Fibroblast of upper back skin (primary cell): ENCODE measurements around the gene SLC35E3.

ENCODE experiments used
- DNase-seq: peaks from one replicate; pipeline ENCODE4 v3.0.0-alpha.2; 2013

SLC35E3 gene

DNA sequence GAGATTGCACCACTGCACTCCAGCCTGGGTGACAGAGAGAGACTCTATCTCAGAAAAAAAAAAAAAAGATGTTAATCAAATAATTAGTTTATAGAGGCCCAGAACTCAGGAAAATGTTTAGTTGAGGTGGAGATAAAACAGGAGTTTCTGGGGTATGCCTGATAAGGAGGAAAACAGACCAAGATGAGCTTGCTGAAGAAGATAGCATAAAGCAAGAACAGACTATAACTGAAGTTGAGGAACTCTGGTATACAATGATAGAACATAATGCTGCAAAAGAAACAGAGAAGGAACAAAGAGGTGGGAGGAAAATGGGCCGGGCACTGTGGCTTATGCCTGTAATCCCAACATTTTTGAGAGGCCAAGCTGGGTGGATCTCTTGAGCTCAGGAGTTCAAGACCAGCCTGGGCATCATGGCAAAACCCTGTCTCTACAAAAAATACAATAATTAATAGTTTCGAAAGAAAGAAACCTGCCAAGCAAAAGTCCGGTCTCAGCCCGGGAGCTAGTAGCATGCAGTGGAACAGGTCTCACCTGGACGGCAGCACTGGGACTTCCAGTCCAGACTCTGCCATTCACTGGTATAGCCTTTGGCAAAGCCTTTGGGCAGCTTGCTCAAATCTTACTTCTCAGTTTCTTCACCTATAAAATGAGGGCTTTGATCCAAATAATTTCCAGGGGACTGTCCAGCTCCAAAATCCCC lies 25.4 kb downstream of the SLC35E3 start:
- DNase-seq, result no peak

DNA sequence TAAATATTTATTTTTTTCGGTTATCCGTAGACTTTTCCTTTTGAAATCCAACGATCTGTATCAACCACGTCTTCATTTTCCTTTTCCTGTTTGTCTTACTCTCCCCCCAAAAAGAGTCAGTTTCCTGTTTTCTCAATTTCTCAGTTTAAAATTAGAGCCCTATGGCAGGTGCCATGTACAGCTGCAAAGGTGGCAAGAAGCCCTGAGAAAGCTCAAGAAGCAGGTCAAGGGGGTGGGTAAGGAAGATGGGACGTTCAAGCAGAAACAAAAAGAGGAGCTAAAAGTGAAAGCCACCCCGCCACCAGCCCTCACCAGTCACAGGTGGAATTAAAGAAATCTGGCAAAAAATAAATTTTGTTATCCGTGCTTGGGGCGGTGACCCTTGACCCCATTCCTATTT lies 26.7 kb downstream of the SLC35E3 start:
- DNase-seq, result no peak

DNA sequence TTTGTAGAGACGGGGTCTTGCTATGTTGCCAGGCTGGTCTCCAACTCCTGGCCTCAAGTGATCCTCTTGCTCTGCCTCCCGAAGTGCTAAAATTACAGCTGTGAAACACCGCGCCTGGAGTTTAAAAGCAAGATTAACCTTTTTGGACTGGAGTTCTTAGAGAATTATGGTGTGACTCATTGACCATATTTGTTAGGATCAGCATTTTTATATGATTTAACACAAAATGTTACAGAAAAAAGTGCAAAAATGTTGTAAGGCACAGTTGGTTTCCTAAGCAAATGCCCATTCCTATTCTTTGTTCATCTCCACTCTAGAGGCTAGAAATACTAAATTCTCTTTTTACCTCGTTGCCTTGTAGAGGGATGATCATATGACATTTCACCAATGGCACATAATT lies 27.6 kb downstream of the SLC35E3 start:
- DNase-seq, result no peak

DNA sequence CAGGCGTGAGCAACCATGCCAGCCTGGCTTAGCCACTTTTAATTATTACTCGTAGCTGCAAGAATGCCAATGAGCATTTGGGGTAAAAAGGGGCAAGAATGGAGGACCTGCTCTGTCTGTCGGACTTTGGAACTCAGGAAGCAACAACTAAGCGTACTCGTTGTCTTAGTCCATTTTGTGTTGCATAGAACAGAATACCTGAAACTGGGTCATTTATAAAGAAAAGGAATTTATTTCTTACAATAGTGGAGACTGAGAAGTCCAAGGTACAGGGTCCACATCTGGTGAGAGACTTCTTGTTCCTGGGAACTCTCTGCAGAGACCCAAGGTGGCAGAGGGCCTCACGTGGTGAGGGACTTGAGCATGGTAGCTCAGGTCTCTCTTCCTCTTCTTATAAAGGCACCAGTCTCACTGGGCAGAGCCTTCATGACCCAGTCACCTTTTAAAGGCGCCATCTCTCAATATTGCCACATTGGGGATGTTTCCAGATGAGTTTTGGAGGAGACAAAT lies 29.2 kb downstream of the SLC35E3 start:
- no peak for DNase-seq

DNA sequence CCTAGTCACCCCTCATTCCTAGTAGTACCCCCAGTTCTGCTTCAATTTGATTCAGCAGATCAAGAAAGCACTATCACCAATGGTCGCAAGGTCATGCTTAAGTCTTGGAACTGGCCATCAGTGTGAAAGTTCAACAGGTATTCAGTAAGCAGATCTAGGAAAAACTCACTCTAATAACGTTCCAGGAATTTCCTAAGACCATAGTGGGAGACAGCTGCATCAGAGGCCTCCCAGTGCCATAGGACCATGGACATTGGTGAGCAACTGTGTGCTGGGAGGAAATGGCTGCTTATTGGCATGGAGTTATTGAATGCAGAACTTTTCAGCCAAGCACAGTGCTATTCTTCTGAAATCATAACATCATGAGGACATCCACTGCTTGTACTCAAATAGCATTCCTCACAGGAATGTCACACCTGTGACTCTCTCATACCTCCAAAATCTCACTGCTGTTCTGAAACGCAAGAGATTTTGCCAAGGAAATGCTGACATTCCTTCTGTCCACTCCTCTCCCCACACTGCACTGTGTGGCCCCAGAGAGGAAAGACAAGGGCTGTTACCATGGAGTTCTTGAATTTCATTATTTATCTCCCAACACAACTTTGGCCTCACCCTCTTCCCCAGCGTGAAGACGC lies 31.1 kb downstream of the SLC35E3 start:
- DNase-seq, result no peak

DNA sequence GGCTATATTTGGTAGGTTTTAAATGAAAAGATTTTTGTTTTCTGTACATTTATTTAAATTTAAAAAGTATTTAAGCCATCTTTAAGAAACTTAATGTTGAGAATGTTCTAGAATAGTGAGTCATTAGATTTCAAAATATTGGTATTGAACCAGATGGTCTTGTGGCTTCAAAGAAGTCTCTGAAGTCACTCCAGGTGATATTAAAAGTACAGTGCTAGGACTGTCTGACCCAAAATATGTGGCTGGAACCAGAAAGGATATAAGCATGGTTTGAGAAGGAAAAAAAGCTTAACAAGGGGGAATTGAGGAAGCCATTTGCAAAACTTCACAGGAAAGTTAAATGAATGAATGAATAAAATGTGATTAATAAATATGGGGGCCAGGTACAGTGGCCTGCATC lies 33.3 kb downstream of the SLC35E3 start:
- DNase-seq, result no peak

DNA sequence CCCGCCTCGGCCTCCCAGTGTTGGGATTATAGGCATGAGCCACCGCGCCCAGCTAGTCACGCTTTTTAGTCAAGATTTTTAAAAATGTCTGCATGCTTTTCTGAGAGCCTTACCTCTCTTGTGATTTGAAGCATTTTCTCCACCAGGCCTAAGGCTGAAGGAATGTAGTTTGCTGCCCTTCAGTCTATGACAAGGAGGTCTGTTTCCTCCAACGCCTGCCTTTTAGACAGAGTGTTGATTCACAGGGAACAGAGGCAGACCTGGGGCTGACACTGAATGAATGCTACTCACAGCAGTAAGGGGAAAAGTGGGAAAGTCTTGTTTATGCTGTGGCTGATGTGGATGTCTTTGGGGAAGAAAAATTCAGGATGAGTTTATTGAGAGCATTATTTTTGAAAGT lies 34.8 kb downstream of the SLC35E3 start:
- no peak for DNase-seq

DNA sequence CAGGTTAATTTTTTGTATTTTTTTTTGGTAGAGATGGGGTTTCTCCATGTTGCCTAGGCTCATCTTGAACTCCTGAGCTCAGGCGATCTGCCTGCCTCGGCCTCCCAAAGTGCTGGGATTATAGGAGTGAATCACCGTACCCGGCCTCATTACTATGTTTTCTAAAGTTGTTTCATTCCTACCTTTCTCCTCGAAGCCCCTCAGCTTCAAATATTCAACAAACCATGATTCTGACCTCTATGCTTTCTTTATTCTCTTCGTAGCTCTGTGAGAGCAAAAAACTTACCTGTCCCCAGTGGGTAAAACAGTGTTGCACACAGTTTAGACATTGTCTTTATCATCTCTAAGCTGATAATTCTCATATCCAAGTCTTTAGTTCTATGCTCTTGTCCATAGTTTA lies 35.8 kb downstream of the SLC35E3 start:
- no peak for DNase-seq

DNA sequence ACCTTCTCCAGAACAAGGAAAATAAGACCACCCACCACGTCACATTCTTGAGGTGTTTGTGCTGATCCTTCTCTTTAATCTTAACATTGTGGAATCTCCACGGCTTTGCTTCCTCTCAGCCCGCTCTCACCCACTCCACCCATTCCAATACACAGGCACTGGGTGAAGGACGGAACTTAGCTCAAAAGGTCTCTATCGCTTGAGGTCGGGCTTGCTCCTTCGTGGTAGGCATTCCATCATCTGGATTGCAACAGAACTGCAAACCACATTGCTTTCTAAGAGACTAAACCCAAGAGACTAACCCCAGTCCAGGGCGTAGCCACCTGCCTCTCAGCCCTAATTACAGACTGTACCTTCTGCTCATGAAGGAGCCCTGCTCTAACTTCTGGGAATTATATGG lies 38.0 kb downstream of the SLC35E3 start:
- no peak for DNase-seq

DNA sequence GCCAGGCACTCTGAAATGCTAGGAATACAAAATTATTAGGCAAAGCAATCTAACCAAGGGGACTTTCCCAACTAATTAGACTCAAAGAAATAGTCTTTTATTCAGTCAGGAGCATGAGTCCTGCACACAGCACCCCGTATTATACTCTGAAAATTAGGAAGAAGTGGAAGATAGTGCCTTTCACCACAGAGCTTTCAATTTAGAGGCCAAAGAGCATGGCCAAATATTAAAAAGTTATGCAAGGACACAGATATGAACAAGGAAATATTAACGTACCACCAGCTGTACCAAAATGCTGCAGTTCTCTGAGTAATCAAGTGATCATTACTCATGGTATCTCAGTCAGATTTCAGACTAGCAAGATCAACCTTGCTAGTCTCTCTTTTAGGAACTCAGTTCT lies 39.4 kb downstream of the SLC35E3 start:
- no peak for DNase-seq

DNA sequence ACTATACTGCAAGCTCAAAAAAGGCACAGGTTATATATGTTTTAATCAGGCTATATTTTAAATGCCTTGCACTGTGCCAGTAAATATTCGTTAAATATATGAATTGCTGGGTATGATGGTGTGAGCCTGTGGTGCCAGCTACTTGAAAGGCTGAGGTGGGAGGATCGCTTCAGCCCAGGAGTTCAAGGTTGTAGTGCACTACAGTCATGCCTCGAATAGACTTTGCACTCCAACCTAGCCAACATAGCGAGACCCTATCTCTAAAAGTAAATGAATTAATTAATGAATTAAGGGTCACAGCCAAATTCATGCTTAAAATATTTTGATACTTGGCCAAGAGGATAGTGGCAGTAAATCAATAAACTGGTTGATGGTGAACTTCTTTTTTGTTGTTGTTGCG lies 39.8 kb downstream of the SLC35E3 start:
- DNase-seq, result no peak

DNA sequence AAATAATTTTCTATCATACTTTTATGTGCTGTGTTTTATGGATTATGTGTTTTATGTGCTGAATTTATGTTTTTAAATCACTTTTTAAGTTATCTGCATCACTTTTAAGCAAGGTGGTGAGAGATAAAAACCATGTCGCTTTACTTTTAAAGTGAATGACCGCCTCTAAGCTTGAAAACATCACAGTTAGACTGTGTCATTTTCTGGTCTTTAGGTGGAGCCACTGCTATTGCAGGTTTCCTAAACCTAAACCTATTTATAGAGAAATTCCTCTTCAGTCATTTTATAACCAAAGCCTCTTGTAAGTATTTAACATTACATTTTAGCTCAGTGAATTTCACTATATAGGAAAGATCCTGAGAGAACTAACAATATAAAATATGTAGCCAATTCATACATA lies 41.0 kb downstream of the SLC35E3 start:
- DNase-seq, result no peak

DNA sequence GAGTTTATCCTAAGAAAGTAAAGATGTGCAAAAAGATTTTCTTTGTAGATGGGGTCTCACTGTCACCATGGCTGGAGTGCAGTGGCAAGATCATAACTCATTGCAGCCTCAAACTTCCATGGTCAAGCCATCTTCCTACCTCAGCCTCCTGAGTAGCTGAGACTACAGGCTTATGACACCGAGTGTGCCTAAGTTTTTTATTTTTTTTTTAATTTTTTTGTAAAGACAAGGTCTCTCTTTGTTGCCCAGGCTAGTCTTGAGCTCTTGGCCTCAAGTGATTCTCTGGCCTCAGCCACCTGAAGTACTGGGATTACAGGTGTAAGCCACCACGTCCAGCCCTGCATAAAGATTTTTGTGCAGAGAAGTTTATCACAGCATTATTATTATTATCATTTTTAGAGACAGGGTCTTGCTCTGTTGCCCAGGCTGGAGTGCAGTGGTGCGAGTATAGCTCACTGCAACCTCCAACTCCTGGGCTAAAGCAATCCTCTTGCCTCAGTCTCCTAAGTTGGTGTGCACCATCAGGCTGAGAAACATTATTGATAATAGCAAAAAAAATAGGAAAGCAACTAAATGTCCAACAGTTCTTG lies 42.7 kb downstream of the SLC35E3 start:
- no peak for DNase-seq

DNA sequence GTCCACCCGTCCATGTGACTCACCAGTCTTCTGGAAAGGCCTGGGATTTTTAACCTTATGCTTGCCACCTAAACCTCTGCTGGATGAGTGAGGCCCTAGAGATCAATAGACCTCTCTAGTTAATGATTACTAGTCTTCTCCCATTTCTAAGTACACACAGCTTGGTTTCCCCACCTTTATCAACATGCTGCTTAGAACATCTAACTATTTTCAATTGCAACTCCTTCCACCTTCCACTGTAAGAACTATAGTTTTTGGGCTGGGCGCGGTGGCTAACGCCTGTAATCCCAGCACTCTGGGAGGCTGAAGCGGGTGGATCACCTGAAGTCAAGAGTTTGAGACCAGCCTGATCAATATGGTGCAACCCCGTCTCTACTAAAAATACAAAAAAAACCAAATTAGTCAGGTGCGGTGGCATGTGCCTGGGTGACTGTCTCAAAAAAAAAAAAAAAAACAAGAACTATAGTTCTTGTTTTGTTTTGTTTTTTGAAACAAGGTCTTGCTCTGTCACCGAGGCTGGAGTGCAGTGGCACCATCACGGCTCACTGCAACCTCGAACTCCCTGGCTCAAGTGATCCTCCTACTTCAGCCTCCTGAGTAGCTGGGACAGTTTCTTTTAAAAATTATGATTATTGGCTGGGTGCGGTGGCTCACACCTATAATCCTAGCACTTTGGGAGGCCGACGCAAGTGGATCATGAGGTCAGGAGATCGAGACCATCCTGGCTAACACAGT lies 43.3 kb downstream of the SLC35E3 start:
- no peak for DNase-seq

DNA sequence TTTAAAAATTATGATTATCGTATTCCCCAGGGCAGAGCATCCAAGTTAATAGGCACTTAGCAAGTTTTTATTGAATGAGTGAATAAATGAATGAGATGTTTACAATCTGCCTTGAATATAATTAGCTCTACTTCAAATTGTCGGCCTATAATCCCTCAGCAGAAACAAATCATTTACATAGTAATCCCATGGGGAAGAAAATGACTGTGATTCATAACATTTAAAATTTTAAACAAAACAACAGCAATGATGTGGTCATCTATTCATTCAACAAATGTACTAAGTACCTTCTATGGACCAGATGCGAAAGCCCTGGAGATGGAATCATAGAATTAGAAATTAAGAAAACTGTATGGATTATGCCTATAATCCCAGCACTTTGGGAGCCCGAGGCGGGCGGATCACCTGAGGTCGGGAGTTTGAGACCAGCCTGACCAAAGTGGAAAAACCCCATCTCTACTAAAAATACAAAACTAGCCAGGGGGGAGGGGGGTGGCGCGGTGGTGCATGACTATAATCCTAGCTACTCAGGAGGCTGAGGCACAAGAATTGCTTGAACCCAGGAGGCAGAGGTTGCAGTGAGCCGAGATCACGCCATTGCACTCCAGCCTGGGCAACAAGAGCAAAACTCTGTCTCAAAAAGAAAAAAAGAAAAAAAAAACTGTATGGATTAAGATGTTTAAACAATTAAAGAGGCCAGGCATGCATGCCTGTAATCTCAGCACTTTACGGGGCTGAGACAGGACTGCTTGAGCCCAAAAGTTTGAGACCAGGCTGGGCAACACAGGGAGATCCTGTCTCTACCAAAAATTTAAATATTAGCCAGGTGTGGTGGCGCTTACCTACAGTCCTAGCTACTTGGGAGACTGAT lies 44.3 kb downstream of the SLC35E3 start:
- no peak for DNase-seq

DNA sequence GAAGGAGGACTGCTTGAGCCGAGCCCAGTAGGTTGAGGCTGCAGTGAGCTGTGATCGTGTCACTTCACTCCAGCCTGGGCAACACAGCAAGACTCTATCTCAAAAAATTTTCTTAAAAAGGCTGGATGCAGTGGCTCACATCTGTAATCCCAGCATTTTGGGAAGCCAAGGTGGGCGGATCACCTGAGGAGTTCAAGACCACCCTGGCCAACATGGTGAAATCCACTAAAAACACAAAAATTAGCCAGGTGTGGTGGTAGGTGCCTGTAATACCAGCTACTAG lies 44.9 kb downstream of the SLC35E3 start:
- DNase-seq, result no peak

DNA sequence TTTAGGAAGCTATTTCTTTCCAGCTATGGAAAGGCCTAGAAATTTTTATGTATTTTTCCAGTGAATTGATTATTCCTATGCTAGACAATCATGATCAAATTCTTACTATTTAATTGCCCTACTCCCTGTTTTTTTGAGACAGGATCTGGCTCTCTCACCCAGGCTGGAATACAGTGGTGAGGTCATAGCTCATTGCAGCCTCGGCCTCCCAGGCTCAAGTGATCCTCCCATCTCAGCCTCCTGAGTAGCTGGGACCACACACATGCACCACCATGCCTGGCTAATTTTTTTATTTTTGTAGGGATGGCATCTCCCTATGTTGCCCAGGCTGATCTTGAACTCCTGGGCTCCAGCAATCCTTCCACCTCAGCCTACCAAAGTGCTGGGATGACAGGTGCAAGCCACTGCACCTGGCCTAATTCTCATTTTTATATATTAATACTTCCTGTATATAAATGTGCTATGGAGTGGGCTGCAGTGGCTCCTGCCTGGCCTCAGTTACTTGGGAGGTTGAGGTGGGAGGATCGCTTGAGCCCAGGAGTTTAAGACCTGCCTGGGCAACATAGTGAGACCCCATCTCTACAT lies 46.0 kb downstream of the SLC35E3 start:
- DNase-seq, result no peak

DNA sequence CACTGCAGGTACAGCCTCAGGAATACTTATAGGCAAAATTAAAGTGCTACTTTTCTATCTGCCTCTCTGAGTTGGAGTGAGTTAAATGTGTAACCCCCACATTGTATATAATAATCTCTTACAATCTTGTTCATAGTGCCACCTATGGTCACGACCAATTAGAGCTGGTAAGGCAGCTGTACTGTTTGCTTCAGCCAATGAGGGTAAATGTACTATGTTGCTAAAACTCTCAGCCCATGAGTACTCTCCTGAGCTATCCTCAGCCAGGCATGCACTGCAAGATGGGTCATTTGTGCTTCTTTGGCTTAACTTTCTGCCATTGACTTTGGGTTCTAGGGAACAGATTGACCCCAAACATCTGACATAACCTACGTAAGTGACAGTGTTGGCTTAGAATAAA lies 47.0 kb downstream of the SLC35E3 start:
- no peak for DNase-seq

DNA sequence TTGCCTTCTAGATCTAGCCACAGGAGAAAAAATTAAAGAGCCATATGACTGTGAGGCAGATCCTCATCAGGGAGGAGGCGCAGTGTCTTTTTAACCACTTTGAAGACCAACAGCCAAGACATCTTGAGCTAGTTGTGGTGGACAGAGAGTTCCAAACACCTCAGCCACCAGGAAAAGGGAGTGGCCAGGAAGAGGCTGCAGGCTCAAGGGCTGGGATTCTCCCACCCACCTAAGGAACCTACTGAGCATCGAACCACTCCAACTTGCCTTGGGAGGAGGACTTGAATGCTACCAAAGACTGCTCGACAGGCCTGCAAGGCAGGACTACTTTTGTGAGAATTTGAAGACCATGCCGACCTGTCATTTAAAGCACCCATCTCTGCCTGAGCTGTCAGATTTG lies 47.5 kb downstream of the SLC35E3 start:
- DNase-seq, result no peak

DNA sequence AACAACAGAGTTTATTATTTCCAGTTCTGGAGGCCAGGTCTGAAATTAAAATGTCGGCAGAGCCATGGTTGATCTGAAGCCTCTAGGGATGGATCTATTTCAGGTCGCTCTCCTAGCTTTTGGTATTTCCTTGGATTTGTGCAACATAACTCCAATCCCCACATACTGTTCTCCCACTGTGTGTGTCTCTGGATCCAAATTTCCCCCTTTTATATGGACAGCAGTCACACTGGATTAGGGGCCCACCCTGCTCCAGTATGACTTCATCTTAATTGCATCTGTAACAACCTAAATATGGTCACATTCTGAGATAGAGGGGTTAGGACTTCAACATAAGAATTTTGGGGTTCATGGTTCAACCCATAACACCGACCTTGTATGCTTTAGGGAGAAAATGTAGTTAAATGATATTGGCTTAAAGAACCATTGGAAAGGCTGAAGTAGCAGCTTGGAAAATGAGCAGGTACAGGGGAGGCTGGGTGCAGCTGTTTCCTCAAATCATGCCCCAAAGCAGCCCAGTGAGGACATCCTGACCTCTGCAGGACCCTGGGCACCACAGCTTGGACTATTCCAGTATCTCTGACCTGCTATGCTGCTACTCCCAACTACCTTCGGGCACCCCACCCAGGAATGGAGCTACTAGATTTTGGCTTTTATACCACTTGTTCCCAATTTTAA lies 48.1 kb downstream of the SLC35E3 start:
- DNase-seq, result no peak

DNA sequence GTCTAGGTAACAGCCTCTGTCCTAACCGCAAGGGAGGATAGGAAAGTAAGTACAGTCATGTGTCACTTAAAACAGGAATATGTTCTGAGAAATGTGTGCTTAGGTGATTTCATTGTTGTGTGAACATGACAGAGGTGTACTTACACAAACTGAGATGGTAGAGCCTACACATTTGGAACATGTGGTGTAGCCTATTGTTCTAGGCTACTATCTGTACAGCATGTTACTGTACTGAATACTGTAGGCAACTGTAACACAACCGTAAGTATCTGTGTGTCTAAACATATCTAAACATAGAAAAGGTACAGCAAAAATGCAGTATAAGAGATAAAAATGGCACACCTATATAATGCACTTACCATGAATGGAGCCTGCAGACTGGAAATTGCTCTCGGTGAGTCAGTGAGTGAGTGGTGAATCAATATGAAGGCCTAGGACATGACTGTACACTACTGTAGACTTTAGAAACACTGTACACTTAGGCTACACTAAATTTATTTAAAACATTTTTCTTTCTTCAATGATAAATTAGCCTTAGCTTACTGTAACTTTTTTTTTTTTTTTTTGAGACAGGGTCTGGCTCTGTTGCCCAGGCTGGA lies 48.8 kb downstream of the SLC35E3 start:
- DNase-seq, result peak; percentile 69

DNA sequence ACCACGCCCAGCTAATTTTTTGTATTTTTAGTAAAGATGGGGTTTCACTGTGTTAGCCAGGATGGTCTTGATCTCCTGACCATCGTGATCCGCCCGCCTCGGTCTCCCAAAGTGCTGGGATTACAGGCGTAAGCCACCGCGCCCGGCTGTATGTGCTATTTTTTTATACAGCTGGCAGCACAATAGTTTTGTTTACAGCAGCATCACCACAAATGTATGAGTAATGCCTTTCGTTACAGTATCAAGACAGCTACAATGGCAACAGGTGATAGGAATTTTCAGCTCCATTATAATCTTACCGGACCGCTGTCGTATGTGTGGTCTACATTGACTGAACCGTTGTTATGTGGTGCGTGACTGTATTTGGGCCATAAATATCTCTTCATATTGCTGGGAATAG lies 50.4 kb downstream of the SLC35E3 start:
- no peak for DNase-seq
